GM10266 (cell line): Measurements from ENCODE around the gene SLC34A2.
"Not testable (repeated sequence)": the region's sequence is repeated elsewhere in the genome, so short reads cannot be mapped to it uniquely, and the experiment has no call there.

Experiments used
- DNase-seq: peaks from one replicate; pipeline ENCODE4 v3.0.0; 2012; ENCODE audit errors: extremely low spot score
- TF ChIP-seq, protein P1 (sequence below): IDR thresholded peaks from 2 replicates; pipeline ENCODE4 v1.5.1; 2012; ENCODE audit warnings: mild to moderate bottlenecking, low read depth; ENCODE audit not compliant: control insufficient read depth, insufficient read depth; ENCODE audit errors: missing control alignments

The SLC34A2 gene

DNA sequence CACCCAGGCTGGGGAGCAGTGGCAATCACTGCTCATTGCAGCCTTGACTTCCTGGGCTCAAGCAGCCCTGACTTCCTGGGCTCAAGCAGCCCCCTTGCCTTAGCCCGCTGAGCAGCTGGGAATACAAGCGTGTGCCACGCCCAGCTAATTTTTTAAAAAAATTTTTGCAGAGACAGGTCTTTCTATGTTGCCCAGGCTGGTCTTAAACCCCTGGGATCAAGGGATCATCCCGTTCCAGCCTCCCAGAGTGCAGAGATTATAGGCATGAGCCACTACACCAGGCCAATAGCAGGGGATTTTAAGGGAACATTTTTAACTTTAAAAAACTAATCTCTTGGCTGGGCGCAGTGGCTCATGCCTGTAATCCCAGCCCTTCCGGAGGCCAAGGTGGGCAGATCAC is 5.3 kb upstream of the SLC34A2 start:
- DNase-seq, result no peak
- TF ChIP-seq, protein P1, sequence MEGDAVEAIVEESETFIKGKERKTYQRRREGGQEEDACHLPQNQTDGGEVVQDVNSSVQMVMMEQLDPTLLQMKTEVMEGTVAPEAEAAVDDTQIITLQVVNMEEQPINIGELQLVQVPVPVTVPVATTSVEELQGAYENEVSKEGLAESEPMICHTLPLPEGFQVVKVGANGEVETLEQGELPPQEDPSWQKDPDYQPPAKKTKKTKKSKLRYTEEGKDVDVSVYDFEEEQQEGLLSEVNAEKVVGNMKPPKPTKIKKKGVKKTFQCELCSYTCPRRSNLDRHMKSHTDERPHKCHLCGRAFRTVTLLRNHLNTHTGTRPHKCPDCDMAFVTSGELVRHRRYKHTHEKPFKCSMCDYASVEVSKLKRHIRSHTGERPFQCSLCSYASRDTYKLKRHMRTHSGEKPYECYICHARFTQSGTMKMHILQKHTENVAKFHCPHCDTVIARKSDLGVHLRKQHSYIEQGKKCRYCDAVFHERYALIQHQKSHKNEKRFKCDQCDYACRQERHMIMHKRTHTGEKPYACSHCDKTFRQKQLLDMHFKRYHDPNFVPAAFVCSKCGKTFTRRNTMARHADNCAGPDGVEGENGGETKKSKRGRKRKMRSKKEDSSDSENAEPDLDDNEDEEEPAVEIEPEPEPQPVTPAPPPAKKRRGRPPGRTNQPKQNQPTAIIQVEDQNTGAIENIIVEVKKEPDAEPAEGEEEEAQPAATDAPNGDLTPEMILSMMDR, result no peak

DNA sequence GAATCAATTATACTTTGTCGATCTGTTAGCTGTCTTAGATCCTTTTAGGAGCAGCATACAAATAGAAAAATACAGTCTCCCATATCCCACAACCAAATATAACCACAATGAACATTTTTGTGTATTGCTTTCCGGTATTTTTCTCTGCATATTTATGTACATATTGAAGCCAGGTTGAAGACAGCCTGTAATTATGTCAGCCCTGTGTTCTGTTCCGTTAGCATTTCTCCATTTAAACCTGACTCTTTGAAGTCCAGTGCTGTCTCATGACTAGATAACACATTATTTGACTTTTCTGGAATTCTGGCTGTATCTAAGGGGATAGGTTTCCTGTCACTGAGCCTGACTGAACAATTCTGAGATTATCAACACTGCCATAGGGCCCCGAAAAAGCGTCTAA is 4.0 kb upstream of the SLC34A2 start:
- DNase-seq, result no peak
- TF ChIP-seq, protein P1, result no peak

DNA sequence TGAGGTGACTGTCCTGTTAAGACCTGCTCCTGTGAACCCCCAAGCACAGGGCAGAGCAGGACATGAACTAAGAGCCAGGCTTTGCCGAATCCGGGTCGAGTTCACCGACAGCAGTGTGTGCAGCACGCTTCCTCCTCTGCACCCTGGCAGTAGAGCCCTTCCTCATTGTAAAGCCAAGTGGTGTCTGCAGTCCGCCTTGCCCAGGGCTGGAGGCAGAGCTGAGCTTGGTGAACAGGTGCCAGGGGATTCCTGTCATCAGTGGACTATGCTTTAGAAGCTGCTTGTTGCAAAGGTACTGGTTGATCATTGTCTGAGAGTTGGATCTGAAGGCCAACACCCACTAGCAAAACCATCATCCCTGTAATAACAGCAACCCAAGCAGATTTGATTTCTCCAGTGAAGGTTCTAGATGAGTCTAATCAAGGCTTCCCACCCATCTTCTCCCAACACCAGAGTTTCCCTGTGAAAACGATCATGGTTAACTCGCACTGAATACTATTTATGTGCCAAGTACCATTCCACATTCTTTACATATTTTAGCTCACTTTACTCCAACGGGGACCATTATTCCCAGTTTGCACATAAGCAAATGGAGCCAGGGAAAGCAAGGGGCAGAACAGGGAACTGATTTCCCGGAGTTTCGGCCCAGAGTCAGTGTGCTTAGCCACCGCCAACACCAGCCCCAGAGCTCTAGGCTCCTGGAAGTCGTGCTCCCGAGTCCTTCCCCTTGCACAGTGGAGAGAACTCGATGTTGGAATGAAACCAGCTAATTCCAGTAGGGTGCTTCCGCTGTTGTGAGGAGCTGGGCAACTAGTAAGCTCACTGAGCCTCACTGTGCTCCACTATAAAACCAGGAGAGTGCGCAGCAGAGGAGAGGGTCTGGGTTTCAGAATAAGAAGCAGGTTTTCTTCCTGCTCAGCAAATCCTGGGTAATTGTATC is 1.4 kb upstream of the SLC34A2 start:
- no peak for DNase-seq
- TF ChIP-seq, protein P1, result no peak

DNA sequence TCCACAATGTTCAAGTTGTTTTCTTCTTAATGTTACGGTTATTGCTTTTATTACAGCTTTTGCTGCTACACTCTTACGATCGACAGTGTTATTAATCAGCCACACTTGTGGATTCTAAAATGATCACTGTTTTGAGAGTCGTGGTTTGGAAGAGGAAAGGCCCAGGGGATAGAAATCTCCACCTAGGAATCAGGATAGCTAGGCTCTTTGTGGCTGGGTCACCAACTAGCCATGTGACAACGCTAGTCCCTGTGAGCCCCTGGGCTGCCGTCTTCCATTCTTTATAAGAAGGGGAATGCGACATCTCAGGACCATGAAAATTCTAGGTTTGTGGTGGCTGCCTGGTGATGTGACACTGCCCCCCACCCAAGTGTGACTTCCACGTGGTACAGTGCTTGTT is 380 bp downstream of the SLC34A2 start:
- DNase-seq, result no peak
- TF ChIP-seq, protein P1, result no peak

DNA sequence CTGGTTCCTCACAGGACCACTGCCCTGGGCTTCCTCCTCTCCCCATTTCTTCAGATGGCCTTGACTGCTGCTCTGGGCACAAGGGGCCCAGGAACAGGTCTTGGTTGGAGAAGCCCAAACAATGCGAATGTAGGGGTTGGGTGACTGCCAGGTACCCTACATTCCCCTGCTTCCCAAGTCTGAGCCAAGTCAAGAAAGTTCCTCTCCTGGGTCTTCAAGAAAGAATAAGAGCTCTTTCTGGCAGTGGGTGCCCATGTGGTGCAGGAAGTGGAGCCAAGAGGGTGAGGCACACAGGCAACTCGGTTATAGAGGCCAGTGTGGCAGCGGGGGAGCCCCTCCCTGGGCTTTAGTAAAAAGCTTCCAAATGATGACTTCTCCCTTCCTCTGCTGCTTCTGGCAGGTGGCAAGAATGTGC is 2.7 kb downstream of the SLC34A2 start:
- TF ChIP-seq, protein P1, result no peak
- no peak for DNase-seq

DNA sequence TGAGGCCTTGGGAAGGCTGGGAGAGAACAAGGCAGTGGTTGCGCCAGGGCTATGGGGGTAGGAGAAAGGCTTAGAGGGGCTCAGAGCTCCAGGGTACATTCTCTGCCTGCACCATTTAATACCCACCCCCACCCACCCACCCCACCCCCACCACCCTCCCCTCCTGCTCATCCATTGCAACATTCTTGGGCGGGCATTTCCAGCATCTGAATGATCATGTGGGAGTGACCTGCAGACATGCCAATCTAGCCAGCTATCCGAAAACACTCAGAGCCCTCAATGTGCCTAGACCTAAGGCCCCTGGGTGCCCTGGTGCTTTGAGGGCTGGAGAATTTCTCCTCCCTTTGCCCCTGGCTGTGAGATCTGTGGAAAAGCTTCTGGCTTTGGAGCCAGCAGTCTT is 3.1 kb downstream of the SLC34A2 start:
- TF ChIP-seq, protein P1, result no peak
- DNase-seq, result no peak

DNA sequence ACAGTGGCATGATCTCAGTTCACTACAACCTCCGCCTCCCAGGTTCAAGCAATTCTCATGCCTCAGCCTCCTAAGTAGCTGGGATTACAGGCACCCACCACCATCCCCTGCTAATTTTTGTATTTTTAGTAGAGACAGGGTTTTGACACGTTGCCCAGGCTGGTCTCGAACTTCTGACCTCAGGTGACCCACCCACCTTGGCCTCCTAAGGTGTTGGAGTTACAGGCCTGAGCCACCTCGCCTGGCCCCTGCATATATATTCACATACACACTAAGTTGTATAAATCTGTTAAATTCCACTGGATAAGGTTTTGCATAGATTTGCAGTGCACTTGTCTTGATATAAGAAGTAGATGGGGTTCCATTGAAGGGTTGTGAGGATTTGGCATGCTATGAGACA is 5.8 kb downstream of the SLC34A2 start:
- DNase-seq, result not testable (repeated sequence)
